ENCODE data around the gene ARFRP1. TPM values are rescaled to one million over a fixed set of nuclear protein-coding genes. Genes with fewer than 3 reads are reported as not detected.
"Not testable (repeated sequence)": the region's sequence is repeated elsewhere in the genome, so short reads cannot be mapped to it uniquely, and the experiment has no call there.

Gene ARFRP1
- polyA plus RNA-seq, 1 donor = 27.0 TPM

DNA sequence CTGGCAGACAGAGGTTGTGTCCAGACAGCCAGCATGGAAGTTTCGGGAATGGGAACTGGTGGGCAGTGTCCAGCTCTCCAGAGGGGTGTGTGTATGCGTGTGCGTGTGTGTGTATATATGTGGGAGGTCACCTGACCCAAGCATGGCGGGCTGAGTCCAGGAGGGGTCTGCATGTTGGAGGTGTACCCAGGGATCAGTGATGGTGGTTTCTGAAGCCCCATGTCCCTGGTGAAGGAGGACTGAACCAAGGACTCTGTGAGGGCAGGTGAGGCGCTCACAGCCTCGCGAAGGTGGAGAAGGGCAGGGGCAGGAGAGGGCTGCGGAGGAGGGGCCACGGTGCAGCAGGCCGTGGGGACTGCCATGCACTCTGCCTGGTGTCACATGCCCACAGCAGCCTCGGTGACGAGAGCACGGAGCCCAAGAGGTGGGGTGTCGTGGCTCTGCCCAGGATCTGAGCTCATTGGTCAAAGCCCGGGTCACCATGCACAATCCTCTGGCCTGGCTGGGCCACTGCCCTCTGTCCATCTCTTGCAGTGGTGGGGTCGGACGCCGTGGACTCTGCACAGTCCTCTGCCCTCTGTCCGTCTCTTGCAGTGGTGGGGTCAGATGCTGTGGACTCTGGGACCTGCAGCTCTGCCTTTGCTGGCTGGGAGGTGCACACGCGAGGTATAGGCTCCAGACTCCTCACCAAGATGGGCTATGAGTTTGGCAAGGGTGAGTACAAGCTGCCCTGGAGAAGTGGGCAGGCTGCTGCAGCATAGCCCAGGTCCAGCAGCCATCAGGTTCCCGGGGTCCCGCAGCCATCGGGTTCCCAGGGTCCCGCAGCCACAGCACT, 26.6 kb upstream of the ARFRP1 start:
- no peak for DNase-seq

GRCh38 chr20:63733579-63734081, 25.9 kb upstream of the ARFRP1 start:
- no peak for DNase-seq

GRCh38 chr20:63733117-63733516, 25.3 kb upstream of the ARFRP1 start:
- no peak for DNase-seq

- no peak for DNase-seq
These were observed 24.6 kb upstream of the ARFRP1 start for GRCh38 chr20:63732118-63733095.

- no peak for DNase-seq
These were observed 23.6 kb upstream of the ARFRP1 start for GRCh38 chr20:63731410-63731809.

- not testable (repeated sequence) for DNase-seq
These were observed 22.5 kb upstream of the ARFRP1 start for GRCh38 chr20:63730189-63730733.

- not testable (repeated sequence) for DNase-seq
These were observed 15.3 kb upstream of the ARFRP1 start for GRCh38 chr20:63722967-63723622.

- DNase-seq = no peak
These were observed 11.2 kb upstream of the ARFRP1 start for GRCh38 chr20:63718996-63719395.

- no peak for DNase-seq
These were observed 7.1 kb upstream of the ARFRP1 start for GRCh38 chr20:63714858-63715257.

DNA sequence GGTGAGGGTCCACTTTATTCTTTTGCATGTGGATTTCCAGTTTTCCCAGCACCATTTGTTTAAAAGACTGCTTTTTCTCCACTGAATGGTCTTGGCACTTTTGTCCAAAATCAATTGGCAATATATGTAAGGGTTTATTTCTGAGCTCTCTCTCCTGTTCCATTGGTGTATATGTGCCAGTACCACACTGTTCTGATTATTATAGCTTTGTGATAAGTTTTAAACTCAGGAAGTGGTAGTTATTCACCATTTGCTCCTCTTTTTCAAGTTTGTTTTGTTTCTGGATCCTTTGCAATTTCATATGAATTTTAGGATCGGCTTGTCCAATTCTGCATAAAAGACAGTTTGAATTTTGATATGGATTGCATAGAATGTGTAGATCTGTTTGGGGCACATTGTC, 4.4 kb upstream of the ARFRP1 start:
- no peak for DNase-seq

DNA sequence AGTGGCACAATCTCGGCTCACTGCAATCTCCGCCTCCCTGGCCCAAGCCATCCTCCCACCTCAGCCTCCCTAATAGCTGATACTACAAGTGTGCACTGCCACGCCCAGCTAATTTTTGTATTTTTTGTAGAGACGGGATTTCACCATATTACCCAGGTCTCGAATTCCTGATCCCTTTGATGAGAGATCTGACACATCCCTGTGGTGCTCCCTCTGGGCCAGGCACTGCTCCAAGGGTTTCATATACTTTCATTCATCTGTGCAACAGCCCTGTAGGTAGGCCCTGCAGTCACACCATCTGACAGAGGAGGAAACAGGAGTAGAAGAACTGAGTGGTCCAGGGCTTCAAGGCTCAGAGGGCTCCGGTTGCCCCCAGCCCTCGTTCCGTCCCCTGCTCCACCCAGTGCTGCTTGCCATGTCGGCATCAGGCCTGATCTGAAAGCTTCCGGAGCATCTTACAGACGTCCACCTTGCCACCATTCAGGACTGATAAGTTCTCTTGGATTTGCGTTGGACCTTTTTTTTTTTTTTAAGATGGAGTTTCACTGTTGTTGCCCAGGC, 3.4 kb upstream of the ARFRP1 start:
- DNase-seq = no peak

- no peak for DNase-seq
These were observed 1.4 kb upstream of the ARFRP1 start for GRCh38 chr20:63709149-63709527.

GRCh38 chr20:63708301-63709148, 749 bp upstream of the ARFRP1 start:
- no peak for DNase-seq

DNA sequence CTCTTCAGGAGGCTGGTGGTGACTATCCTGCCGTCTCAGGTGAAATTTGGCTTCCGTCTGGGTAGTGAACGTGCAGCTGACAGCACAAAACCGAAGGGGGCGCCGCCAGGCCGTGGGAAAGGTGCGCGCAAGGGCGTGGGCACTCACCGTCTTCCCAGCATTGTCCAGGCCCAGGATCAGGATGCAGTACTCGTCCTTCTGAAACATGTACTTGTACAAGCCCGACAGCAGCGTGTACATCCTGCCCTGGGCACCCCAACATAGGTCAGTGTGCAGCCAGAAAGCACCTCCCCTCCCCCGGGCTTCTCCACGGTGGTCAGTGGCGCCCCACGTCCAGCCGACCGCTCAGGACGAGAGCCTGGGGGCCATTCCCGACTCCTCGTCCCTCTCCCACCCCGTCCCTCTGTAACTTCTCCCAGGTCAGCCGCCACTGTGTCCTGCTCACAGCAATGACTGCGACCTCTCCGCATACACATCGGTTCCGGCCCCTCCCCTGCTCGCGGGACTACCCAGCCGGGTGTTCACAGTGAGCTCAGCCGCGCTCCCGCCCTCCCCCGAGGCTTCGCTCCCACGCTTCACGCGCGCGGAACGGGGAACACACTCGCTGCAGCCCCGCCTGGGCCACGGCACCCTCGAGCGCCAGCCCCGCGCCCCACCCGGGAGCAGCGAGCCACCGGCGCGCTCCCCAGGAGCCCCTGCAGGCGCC, 771 bp downstream of the ARFRP1 start:
- DNase-seq = no peak

DNA sequence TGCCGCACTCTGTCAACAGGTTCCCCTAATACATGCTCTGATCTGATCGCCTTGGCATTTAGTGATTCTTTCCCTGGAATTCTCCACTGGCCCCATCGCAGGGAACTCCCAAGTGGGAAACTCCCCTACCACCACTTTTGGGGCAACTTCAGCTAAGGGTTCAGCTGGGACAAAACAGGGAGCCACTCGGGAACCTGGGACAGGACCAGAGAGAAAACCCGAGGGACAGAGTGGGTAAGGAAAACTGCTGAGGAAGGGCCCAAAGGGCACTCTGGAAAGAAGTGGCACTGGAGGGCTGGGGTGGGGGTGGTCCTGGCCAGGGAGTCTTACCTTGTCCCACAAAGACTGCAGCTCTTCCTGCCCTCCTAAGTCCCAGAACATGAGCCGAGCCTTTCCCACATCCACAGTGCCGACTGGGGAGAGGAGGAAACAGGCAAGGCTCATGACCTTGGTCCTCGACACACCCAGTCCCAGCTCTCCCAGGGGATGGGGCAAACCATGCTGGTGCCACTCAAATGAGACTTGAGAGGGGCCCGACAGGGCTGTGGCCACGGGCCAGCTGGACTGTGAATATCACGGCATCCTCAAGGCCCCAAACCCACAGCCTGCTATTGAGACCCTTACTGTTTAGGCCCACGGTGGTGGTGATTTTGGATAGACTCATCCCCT, 1.6 kb downstream of the ARFRP1 start:
- no peak for DNase-seq

- no peak for DNase-seq
These were observed 2.3 kb downstream of the ARFRP1 start for GRCh38 chr20:63705232-63706026.

- no peak for DNase-seq
These were observed 3.0 kb downstream of the ARFRP1 start for GRCh38 chr20:63704749-63705117.

DNA sequence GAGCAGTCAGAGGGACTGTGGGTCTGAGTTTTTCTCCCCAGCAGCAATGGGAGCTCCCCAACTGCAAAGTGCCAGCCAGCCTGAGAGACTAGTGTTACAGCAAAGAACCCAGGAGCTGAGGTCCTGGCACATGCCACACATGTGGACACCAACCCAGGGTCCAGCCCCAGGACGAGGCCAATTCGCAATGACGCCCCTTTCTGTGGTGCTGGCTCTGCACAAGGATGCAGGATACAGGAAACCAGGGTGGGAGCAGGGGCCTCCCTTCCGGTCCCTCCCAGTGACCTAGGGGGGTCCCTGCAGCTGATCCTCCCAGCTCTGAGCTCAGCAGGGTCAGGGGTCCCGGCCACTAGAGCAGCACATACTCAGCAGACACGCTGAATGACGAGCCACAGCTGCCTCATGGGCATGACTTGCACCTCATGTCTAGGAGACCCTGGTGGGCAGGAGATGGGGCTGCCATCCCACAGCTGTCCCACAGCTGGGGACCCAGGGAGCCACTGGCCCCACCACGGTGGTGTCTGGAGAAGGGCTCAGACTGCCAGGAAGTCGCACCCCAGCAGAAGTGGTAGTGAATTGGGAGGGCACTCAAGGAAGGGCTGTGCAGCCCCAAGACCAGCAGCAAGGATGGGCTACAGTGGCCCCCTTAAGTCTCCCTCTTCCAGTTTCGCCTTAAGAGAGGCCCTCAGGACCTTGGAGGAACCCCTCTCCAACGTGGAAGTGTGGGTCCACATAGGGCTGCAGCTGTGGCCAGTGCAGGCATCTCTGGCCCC, 3.6 kb downstream of the ARFRP1 start:
- no peak for DNase-seq

Measured in left kidney (tissue), 2 donors.